HL-60 (cell line): ENCODE measurements around the gene SLAIN2.

Source experiments
- GABPA ChIP-seq: IDR thresholded peaks from 2 replicates; pipeline ENCODE4 v1.6.1; 2012; ENCODE audit warnings: low read depth
- POLR2AphosphoS5 ChIP-seq: IDR thresholded peaks from 2 replicates; pipeline ENCODE4 v1.6.1; 2012; ENCODE audit warnings: low read depth
- TF ChIP-seq, protein P1 (sequence below): IDR thresholded peaks from one replicate; pipeline ENCODE4 v1.5.1; 2011; ENCODE audit warnings: low read length, control low read depth, inconsistent platforms; ENCODE audit not compliant: insufficient read depth

DNA sequence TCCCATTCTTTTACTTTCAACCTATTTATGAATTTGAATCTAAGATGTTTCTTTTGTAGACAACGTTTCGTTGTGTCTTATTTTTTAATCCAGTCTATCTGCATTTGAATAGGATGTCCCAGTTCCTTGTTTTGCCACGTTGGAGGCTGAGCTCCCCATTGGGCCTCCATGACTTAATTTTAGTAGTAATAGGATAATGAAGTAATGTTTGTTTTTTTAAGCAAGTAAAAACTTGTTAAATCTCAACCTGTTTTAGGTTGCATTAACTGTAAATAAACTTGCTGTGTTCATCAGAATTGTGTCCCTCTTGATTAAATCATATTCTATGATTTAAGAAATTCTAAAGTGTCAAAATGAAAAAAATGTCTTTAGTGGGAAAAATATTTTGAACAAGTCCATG is 25.3 kb downstream of the SLAIN2 start:
- TF ChIP-seq, protein P1, sequence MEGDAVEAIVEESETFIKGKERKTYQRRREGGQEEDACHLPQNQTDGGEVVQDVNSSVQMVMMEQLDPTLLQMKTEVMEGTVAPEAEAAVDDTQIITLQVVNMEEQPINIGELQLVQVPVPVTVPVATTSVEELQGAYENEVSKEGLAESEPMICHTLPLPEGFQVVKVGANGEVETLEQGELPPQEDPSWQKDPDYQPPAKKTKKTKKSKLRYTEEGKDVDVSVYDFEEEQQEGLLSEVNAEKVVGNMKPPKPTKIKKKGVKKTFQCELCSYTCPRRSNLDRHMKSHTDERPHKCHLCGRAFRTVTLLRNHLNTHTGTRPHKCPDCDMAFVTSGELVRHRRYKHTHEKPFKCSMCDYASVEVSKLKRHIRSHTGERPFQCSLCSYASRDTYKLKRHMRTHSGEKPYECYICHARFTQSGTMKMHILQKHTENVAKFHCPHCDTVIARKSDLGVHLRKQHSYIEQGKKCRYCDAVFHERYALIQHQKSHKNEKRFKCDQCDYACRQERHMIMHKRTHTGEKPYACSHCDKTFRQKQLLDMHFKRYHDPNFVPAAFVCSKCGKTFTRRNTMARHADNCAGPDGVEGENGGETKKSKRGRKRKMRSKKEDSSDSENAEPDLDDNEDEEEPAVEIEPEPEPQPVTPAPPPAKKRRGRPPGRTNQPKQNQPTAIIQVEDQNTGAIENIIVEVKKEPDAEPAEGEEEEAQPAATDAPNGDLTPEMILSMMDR, result no peak
- TF ChIP-seq GABPA (no peak), POLR2AphosphoS5 (no peak)
